ENCODE results near the gene SPRY4. TPM values are rescaled to one million over a fixed set of nuclear protein-coding genes. Genes with fewer than 3 reads are reported as not detected.

The SPRY4 gene
- total and polyA plus RNA-seq, 2 of the 4 experiments (the other 2 are of a cell fraction), result 8.4 to 21.0 TPM

DNA sequence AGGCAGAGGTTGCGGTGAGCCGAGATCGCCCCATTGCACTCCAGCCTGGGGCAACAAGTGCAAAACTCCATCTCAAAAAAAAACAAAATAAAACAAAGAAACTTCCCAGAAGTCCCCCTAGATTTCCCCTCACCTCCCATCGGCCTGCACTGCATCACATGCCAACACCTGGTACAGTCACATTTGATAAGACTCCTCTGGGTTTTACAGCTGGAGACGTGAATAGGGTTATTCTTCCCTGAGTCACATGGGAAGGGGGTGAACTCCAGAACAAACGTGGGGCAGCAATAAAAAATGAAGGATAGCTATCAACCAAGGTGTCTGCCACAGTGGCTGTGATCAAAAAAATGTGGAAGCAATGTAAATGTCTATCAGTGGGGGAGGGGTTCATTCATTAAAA is 26.0 kb downstream of the SPRY4 start:
- H4K5ac ChIP-seq (ENCODE audit: low read depth, low read length), result no peak overlapping the region
- in situ Hi-C loops (cut with MboI; ENCODE audit: low sequenced_read_pairs), result no loop called here
- dilution Hi-C loops (cut with HindIII; ENCODE audit: low sequenced_read_pairs, unreplicated experiment), result no loop called here
- H4K8ac ChIP-seq (ENCODE audit: low read depth in 2 of 2, low read length in 2 of 2), result 0 out of 4 replicates have a peak overlapping the region, but pooled peaks of 1 of the 2 experiments have one; percentile 12
- H3K79me1 ChIP-seq (ENCODE audit: low read depth in 1 of 2, low read length in 2 of 2), result peaks cover 29 to 79% of the 10 kb centered on the region in 2 experiments
- H2AFZ ChIP-seq (replicated peaks; ENCODE audit: low read length, poor library complexity), result no peak overlapping the region
- ChIA-PET CTCF (interaction anchor here (0.9 kb wide), 1 partner anchor 250 kb away, joined by 3 read pairs; no protein-coding TSS in a partner anchor), POLR2A (ENCODE audit: unreplicated experiment) (interaction anchor here (0.6 kb wide), 1 partner anchor 26 kb away, joined by 6 read pairs; the partner anchor contains the start of gene SPRY4)
- H3K4ac ChIP-seq (ENCODE audit: low read depth, low read length), result peak overlapping the region; percentile 44; the same call in 1 of the 2 replicates
- peak overlapping the region; percentile 47; the same call in 1 of the 2 replicates for H2BK20ac ChIP-seq (ENCODE audit: low read depth, low read length)
- H3K36me3 ChIP-seq (ENCODE audit: control insufficient read depth, insufficient read depth, low read length), result no peaks in the 10 kb centered on the region
- H2BK5ac ChIP-seq (ENCODE audit: low read depth, low read length, poor library complexity, severe bottlenecking), result no peak overlapping the region
- ATAC-seq (ENCODE audit: low read depth) (no peak), DNase-seq (no peak)
- no peak overlapping the region for H2AK9ac ChIP-seq (replicated peaks; ENCODE audit: low read depth, low read length, poor library complexity)
- H3K4me1 ChIP-seq (ENCODE audit: control insufficient read depth, insufficient read depth, low read length), result peaks cover 19% of the 10 kb centered on the region
- no peaks in the 10 kb centered on the region for H3K27me3 ChIP-seq (ENCODE audit: control insufficient read depth, insufficient read depth, low read length)
- TF ChIP-seq, protein P1, sequence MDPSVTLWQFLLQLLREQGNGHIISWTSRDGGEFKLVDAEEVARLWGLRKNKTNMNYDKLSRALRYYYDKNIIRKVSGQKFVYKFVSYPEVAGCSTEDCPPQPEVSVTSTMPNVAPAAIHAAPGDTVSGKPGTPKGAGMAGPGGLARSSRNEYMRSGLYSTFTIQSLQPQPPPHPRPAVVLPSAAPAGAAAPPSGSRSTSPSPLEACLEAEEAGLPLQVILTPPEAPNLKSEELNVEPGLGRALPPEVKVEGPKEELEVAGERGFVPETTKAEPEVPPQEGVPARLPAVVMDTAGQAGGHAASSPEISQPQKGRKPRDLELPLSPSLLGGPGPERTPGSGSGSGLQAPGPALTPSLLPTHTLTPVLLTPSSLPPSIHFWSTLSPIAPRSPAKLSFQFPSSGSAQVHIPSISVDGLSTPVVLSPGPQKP (IDR thresholded peaks at IDR 0.05; ENCODE audit: borderline replicate concordance, low read depth, low read length), result no peak
- TF ChIP-seq CTCF (conservative IDR thresholded peaks at IDR 0.05; ENCODE audit: low read depth, low read length) (no peak), POLR2A (IDR thresholded peaks at IDR 0.05; ENCODE audit: low read depth, low read length) (no peak), BHLHE40 (IDR thresholded peaks at IDR 0.05; ENCODE audit: low read depth, low read length) (no peak), NFE2L2 (IDR thresholded peaks at IDR 0.05; ENCODE audit: low read depth, low read length) (no peak), CHD1 (IDR thresholded peaks at IDR 0.05; ENCODE audit: low read depth, low read length) (no peak)
- no peak overlapping the region for H2AK5ac ChIP-seq (ENCODE audit: low read depth, low read length)
- no peaks in the 10 kb centered on the region for H3K9me3 ChIP-seq (ENCODE audit: control insufficient read depth, insufficient read depth, low read length)
- no TSS peak for BruUV-seq (replicated peaks)
- peaks cover 4% of the 10 kb centered on the region for H4K20me1 ChIP-seq (ENCODE audit: insufficient read depth, low read length)
- H3K23ac ChIP-seq (ENCODE audit: low read depth, low read length), result no peak overlapping the region
- 0 out of 2 replicates have a peak overlapping the region, but pooled peaks have one; percentile 12 for H4K91ac ChIP-seq (ENCODE audit: insufficient read depth, low read depth, low read length)
- no peak overlapping the region for H3K9ac ChIP-seq (ENCODE audit: low read depth, low read length)
- intact Hi-C loops (cut with micrococcal nuclease), result no loop called here
- no peak overlapping the region for H3K4me2 ChIP-seq (ENCODE audit: low read depth, low read length)
- H3K18ac ChIP-seq (ENCODE audit: low read depth, low read length), result no peak overlapping the region
- WGBS, 2 experiments (ENCODE audit: extremely low coverage in 2 of 2, insufficient read length in 1 of 2), result 0% methylated on average over 1 of the region's 6 CpGs; no CpG with 5 or more reads in 1 of the 2 experiments
- no peak overlapping the region for H2BK15ac ChIP-seq (ENCODE audit: low read depth, low read length)
- no peak overlapping the region for H3K14ac ChIP-seq (replicated peaks; ENCODE audit: low read depth, low read length)
- H3K4me3 ChIP-seq (ENCODE audit: insufficient read depth, low read depth, low read length), result no peak overlapping the region
- peak overlapping the region; percentile 21; the same call in 1 of the 2 replicates for H2BK120ac ChIP-seq (ENCODE audit: low read depth, low read length)
- peaks cover 23% of the 10 kb centered on the region for H3K9me1 ChIP-seq (ENCODE audit: insufficient read depth, low read length)
- H3K27ac ChIP-seq (ENCODE audit: insufficient read depth, low read length), result no peak overlapping the region
- no peak overlapping the region for H3K56ac ChIP-seq (ENCODE audit: extremely low read depth, insufficient read depth, low read length)

Data from IMR-90 (cell line).